HCT116 (cell line): ENCODE data around the gene SRR.
"Not testable (repeated sequence)": the region's sequence is repeated elsewhere in the genome, so short reads cannot be mapped to it uniquely, and the experiment has no call there.

ENCODE experiments used
- ZBTB33 ChIP-seq: IDR thresholded peaks from 2 replicates; pipeline ENCODE4 v1.6.1; 2011; ENCODE audit warnings: mild to moderate bottlenecking, low read length, moderate library complexity; ENCODE audit not compliant: insufficient replicate concordance; ENCODE audit errors: extremely low read depth
- ZFX ChIP-seq: fragments of 450-650 bp; IDR thresholded peaks from 2 replicates; pipeline ENCODE4 v1.6.1; 2017

GRCh38 chr17:2258830-2259229 is 44.9 kb upstream of the SRR start:
- TF ChIP-seq ZBTB33, ZFX: not testable (repeated sequence)
